Measurements from ENCODE around the gene ASPSCR1.

DNA sequence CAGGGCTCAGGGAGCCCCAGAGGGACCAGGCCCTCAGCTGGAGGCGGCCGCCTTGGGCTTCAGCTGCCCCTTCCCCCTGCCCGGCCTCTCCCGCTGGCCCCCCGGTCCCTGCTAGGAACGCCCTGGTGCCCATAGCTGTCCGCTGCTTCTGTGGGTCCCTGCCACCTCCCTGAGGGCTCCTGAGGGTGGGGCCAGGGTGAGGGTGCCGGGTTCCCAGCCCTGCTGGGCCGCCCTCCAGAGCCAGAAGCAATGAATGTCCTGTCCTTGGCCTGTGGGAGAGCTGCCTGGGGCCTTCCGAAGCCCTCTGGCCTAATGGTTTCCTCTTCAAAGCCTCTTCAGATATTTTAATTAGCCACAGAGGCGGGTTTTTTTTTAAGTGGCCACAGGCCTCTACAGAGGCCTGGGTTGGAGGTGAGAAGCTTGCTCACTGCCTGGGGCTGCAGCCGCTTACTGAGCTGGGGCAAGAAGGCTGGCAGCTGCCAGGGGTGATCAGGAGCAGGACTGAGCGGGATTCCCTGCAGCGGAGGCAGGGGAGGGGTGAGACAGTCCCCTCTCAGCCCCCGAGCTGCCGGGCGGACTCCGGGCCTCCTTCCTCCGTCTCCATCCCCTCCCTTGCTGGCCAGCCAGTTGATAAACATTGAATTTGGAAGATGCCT lies 35.3 kb downstream of the ASPSCR1 start:
- TF ChIP-seq, protein P1, sequence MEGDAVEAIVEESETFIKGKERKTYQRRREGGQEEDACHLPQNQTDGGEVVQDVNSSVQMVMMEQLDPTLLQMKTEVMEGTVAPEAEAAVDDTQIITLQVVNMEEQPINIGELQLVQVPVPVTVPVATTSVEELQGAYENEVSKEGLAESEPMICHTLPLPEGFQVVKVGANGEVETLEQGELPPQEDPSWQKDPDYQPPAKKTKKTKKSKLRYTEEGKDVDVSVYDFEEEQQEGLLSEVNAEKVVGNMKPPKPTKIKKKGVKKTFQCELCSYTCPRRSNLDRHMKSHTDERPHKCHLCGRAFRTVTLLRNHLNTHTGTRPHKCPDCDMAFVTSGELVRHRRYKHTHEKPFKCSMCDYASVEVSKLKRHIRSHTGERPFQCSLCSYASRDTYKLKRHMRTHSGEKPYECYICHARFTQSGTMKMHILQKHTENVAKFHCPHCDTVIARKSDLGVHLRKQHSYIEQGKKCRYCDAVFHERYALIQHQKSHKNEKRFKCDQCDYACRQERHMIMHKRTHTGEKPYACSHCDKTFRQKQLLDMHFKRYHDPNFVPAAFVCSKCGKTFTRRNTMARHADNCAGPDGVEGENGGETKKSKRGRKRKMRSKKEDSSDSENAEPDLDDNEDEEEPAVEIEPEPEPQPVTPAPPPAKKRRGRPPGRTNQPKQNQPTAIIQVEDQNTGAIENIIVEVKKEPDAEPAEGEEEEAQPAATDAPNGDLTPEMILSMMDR (IDR thresholded peaks at IDR 0.05) = no peak
- TF ChIP-seq EZH2 (IDR thresholded peaks at IDR 0.05) = no peak
